Kidney (tissue), 14 donors: ENCODE data around the gene RTRAF. TPM values are rescaled to one million over a fixed set of nuclear protein-coding genes. Genes with fewer than 3 reads are reported as not detected.
A peak's percentile ranks its signal among the peaks of the same experiment; 100 is the strongest.

Experiments used
- DNase-seq, 5 donors: peaks; one replicate each; pipeline ENCODE4 v3.0.0-alpha.2; 2013 to 2020
- FAIRE-seq: peaks from 2 replicates; lab custom pipeline; 2012; peaks lifted over from hg19 to GRCh38; lab: Jason Lieb, UNC
- H3K27ac ChIP-seq, 2 donors: one replicate each; pipeline ENCODE4 v1.7.0; 2013; ENCODE audit warnings: low read depth in 2 of 2, low read length in 2 of 2, inconsistent platforms in 1 of 2
- H3K27me3 ChIP-seq: one replicate; pipeline ENCODE4 v1.7.1; 2013; ENCODE audit warnings: low read length, inconsistent platforms; ENCODE audit not compliant: control insufficient read depth, insufficient read depth
- H3K36me3 ChIP-seq, 3 donors: one replicate each; pipeline versions ENCODE4 v1.7.0 to v1.7.1; 2013; ENCODE audit warnings: low read length in 3 of 3, control low read depth in 1 of 3, inconsistent platforms in 1 of 3; ENCODE audit not compliant: insufficient read depth in 3 of 3, control insufficient read depth in 2 of 3
- H3K4me1 ChIP-seq, 3 donors: one replicate each; pipeline versions ENCODE4 v1.7.0 to v1.7.1; 2013; ENCODE audit warnings: low read length in 3 of 3, inconsistent platforms in 1 of 3, low read depth in 1 of 3; ENCODE audit not compliant: control insufficient read depth in 2 of 3, insufficient read depth in 2 of 3
- H3K4me3 ChIP-seq, 3 donors: one replicate each; pipeline versions ENCODE4 v1.7.0 to v1.8.1; 2013; ENCODE audit warnings: low read length in 3 of 3, control low read depth in 1 of 3, inconsistent platforms in 1 of 3
- H3K9ac ChIP-seq, 3 donors: one replicate each; pipeline versions ENCODE4 v1.7.0 to v1.7.1; 2013; ENCODE audit warnings: low read length in 3 of 3, control low read depth in 1 of 3, inconsistent platforms in 1 of 3
- H3K9me3 ChIP-seq, 3 donors: one replicate each; pipeline versions ENCODE4 v1.7.0 to v1.7.1; 2013; ENCODE audit warnings: low read length in 3 of 3, control low read depth in 1 of 3, inconsistent platforms in 1 of 3; ENCODE audit not compliant: control insufficient read depth in 2 of 3, insufficient read depth in 1 of 3
- intact Hi-C: fragments of 100-400 bp; cut with DNase I; formaldehyde crosslinking; loops from one replicate; pipeline ENCODE4 v1.11.1; 2022
- polyA plus RNA-seq: library from polyadenylated mRNA; stranded (reverse); fragments of 350-450 nt; fragmentation: Illumina TruSeq; extraction: RNeasy Lipid Tissue Mini Kit (QIAGEN cat#74804); gene quantifications from one replicate; pipeline ENCODE4 v1.2.3, GENCODE V29; 2014; ENCODE audit warnings: low read depth, low replicate concordance; ENCODE audit not compliant: insufficient read depth
- total RNA-seq: library from RNA; stranded (reverse); fragmentation: NEBNext Ultra II Directional; extraction: Animal tissue kit (Norgen Biotek cat#: 25700); gene quantifications from one replicate; pipeline ENCODE4 v1.2.1, GENCODE V29; 2021
- TF ChIP-seq, protein P1 (sequence below): IDR thresholded peaks from 3 replicates; pipeline ENCODE4 v1.5.1; 2012; ENCODE audit warnings: mild to moderate bottlenecking, moderate library complexity, borderline replicate concordance; ENCODE audit not compliant: insufficient read depth; ENCODE audit errors: extremely low read depth
- donor health status: control.
- donor health status: control.
- donor health status: control.
- donor health status: control.
- donor health status: control.
- donor health status: DM: yes; HTN: yes; CAD: no.
- donor health status: Normal renal cell carcinoma (clear cell type).

The RTRAF gene
- total and polyA plus RNA-seq, 2 donors from 2014 or later, result 116 to 250 TPM

DNA sequence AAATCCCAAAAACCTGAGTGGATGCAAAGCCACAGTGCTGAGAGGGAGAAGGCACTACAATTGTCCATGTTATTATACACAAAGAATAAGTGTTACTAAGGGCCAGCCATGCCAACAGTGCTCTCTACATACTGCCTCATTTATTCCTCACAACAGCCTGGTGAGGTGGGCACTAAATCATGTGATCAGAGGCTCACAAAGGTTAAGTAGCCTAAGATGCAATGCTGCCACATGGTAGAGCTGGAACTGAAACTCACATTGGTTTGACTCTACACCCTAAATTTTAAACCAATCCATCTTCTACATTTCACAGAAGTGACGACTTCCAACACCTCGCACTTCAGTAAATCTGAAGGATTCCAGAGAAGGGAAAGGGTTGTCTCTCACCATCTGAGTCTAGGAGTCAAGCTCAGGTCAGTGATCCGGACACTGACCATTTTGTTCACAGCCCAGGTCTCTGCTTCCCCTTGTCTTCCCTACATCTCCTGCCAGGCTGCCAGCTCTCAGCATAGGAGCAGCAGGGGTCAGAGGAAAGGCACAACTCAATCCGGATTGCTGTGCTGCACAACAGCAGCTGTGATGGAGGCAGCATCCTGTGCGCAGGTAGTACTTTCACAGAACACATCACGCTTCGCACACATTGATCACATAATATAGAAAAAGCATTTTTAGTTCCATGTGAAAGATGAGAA, 49.9 kb downstream of the RTRAF start:
- H3K36me3 ChIP-seq, result peaks cover 0 to 11% (median 6%) of the 10 kb centered on the region in 3 donors
- no peak overlapping the region for H3K9ac ChIP-seq
- intact Hi-C loops, result no loop called here
- no peak overlapping the region for H3K4me3 ChIP-seq
- DNase-seq, result no peak
- TF ChIP-seq, protein P1, sequence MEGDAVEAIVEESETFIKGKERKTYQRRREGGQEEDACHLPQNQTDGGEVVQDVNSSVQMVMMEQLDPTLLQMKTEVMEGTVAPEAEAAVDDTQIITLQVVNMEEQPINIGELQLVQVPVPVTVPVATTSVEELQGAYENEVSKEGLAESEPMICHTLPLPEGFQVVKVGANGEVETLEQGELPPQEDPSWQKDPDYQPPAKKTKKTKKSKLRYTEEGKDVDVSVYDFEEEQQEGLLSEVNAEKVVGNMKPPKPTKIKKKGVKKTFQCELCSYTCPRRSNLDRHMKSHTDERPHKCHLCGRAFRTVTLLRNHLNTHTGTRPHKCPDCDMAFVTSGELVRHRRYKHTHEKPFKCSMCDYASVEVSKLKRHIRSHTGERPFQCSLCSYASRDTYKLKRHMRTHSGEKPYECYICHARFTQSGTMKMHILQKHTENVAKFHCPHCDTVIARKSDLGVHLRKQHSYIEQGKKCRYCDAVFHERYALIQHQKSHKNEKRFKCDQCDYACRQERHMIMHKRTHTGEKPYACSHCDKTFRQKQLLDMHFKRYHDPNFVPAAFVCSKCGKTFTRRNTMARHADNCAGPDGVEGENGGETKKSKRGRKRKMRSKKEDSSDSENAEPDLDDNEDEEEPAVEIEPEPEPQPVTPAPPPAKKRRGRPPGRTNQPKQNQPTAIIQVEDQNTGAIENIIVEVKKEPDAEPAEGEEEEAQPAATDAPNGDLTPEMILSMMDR, result no peak
- H3K27me3 ChIP-seq, result no peaks in the 10 kb centered on the region
- H3K4me1 ChIP-seq, result no peaks in the 10 kb centered on the region
- FAIRE-seq, result no peak
- H3K27ac ChIP-seq, result no peak overlapping the region
- H3K9me3 ChIP-seq, result no peaks in the 10 kb centered on the region

DNA sequence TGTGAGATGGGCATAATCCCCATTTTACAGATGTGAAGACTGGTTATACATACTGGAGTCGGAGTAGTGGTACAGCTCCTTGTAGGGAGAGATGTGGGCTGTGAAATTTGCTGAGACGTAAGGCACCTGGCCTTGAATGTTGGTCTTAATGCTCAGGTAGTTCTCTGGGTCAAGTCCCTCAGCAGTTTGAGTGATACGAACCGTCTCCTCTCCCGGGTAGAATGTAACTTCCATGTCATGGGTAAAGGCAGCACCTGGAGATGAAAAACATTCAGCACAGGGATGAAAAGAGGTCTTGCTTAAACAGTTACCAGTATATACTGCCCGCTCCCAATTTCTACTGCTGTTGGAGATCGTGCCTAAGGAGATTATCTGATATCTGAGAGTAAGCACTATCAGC, 51.3 kb downstream of the RTRAF start:
- no peak for DNase-seq
- Histone ChIP-seq H3K27ac (no peak overlapping the region), H3K27me3 (no peaks in the 10 kb centered on the region), H3K9me3 (no peaks in the 10 kb centered on the region), H3K36me3 (peaks cover 0 to 11% (median 6%) of the 10 kb centered on the region in 3 donors), H3K9ac (no peak overlapping the region), H3K4me3 (no peak overlapping the region), H3K4me1 (no peaks in the 10 kb centered on the region)
- intact Hi-C loops, result no loop called here
- FAIRE-seq, result no peak
- TF ChIP-seq, protein P1, result no peak

DNA sequence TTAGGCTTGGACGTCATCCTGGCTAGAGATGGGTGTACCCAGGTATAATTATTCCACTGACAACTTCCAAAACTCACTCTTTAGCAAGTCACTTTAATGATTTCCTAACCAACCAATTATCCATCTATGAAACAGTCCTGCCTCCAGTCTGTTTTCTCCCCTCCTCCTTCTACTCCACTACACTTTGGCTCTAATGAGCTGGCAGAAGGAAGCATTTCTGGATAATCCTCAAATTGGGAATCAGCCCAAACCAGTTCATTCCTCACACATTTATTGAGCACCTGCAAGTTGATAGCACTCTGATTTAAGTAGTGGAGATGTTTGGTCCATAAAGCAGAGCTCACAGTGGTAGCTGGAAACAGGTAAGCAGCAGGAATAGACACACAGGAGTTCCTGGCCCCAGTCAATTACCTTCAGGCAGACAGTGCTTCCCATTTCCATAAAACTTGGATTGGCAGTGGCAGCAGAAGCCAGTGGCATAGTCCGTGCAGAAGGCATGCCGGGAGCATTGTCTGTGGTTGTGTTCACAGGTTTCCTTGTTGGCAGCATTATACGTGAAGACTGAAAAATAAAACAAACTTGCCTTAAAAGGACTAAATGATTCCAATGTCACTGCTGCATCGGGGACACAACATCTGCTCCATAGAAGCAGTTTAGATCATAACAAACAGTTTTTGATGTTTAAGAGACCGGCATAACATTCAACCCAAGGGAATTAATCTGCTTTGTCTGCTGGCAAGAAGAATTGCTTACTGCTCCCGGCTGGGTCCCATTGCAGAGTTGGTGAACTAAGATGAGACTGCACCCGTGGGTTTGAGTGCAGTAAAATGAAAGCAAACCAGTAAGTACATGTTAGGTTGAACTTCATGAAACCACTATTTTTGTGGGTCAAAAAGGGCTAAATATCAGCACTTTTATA, 53.3 kb downstream of the RTRAF start:
- no peak overlapping the region for H3K27ac ChIP-seq
- no peak overlapping the region for H3K4me3 ChIP-seq
- TF ChIP-seq, protein P1, result no peak
- FAIRE-seq (no peak), DNase-seq (peak in 1 of 5 donors; percentile 51)
- no peaks in the 10 kb centered on the region for H3K9me3 ChIP-seq
- peaks cover 0 to 11% (median 6%) of the 10 kb centered on the region in 3 donors for H3K36me3 ChIP-seq
- H3K9ac ChIP-seq, result no peak overlapping the region
- intact Hi-C loops, result no loop called here
- no peaks in the 10 kb centered on the region for H3K4me1 ChIP-seq
- H3K27me3 ChIP-seq, result no peaks in the 10 kb centered on the region
